NAMALWA (cell line): ENCODE results near the gene IL10RB.
"Not testable (repeated sequence)": the region's sequence is repeated elsewhere in the genome, so short reads cannot be mapped to it uniquely, and the experiment has no call there.

ENCODE experiments used
- DNase-seq: peaks from one replicate; pipeline ENCODE4 v3.0.0-alpha.2; 2015; ENCODE audit warnings: low spot score

The IL10RB gene

DNA sequence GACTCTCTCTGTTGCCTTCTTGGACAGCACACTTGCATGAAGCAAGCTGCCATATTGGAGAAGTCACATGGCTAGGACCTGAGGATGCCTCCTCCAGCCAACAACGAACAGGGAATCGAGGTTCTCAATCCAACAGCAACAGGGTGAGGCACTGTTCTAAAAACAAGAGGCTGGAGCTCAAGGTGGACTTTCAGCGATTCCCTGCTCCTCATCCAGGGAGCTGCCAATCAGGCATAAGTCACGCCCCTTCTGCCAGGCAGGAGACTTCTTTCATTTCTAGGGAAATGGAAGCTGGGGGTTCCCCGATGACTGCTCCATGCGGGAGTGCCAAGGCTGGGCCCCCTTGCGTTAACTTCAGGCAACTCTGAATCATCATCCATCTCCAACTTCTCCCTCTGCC, 35.9 kb downstream of the IL10RB start:
- no peak for DNase-seq

GRCh38 chr21:33302796-33303195, 36.6 kb downstream of the IL10RB start:
- DNase-seq = no peak

GRCh38 chr21:33305344-33305671, 39.1 kb downstream of the IL10RB start:
- no peak for DNase-seq

GRCh38 chr21:33305938-33306337, 39.8 kb downstream of the IL10RB start:
- no peak for DNase-seq

DNA sequence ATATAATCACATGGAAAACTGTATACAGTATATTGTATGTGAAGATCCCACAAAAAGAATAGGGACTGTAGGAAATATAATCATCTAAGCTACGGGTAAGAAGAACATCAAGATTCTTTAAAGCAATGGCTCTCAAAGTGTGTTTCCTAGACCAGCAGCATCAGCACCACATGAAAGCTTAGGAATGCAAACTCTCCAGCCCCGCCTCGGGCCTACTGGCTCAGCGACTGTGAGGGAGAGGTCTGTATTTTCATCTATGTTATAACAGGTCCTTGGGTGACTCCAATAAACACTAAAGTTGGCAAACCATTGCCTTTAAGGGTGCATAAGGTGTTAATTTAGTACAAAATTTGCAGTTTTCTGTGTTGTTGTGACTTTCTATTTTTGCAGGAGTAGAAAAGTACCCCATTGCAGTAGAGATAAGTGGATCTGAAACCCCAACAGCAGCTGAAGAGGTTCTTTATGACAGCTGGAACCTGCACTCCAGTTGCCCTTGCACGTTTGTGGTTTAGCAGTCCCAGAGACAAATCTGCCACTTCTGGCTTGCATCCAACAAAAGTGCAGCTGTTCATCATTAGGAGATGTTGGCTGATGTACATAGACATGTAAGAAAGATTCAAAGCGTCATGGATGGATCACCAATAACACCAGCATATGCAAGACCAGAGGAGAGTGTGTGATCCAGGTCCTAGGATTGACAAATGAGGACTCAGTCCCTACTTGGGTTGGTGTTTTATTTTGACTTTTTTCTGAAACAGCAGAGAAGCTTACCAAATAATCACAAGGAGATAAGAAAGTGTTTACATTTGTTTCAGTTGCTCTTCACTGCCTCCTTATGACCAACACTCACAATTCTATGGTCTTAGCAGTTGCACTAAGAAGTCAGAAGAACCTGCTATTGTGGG, 42.7 kb downstream of the IL10RB start:
- DNase-seq = peak; percentile 99

DNA sequence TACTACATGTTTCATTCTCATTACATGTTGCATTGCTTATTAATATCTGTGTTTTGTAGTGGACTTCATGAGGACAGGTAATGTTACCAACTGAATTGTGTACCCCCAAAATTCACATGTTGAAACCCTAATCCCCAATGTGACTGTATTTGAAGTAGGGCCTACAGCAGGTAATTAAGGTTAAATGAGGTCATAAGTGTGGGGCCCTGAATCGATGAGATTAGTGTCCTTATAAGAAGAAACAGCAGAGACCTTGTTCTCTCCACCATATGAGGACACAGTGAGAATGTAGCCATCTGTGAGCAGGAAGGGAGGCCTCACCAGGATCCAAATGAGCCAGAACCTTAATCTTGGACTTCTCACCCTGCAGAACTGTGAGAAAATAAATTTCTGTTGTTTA, 43.6 kb downstream of the IL10RB start:
- DNase-seq = no peak

- DNase-seq = no peak
Measured at GRCh38 chr21:33312121-33312520, 46.0 kb downstream of the IL10RB start.

GRCh38 chr21:33313183-33313582, 47.0 kb downstream of the IL10RB start:
- peak; percentile 81 for DNase-seq

GRCh38 chr21:33313611-33314010, 47.4 kb downstream of the IL10RB start:
- no peak for DNase-seq

- DNase-seq = no peak
Measured at GRCh38 chr21:33314111-33314510, 47.9 kb downstream of the IL10RB start.

- DNase-seq = no peak
Measured at GRCh38 chr21:33315946-33316710, 50.0 kb downstream of the IL10RB start.

DNA sequence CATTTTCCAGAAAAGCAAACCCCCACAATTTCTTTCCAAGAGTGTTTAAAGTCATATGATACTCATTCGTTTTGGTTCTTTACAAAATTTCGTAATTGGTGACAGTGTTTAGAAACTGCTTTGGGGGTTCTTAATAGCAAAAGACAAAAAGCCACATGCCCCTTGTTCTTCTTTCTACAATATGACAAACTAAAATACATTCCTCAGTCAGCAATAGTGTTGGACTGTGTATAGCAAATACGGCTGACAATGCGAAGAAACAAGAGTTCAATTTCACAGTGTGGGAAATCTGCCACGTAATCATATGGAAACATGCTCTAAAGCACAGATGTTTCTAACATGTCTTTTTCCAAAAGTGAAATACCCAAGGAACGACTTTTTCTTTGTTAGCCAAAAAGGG, 51.0 kb downstream of the IL10RB start:
- no peak for DNase-seq

- no peak for DNase-seq
Measured at GRCh38 chr21:33317786-33318486, 51.8 kb downstream of the IL10RB start.

DNA sequence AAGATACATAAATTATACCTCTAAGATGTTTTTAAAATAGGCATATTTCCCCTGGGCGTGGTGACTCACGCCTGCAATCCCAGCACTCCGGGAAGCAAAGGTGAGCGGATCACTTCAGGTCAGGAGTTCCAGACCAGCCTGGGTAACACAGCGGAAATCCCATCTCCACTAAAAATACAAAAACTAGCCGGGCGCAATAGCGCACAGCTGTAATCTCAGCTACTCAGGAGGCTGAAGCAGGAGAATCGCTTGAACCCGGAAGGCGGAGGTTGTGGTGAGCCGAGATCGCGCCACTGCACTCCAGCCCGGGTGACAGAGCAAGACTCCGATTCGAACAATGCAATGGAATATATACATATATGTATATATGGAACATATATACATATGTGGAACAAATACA, 54.8 kb downstream of the IL10RB start:
- not testable (repeated sequence) for DNase-seq

DNA sequence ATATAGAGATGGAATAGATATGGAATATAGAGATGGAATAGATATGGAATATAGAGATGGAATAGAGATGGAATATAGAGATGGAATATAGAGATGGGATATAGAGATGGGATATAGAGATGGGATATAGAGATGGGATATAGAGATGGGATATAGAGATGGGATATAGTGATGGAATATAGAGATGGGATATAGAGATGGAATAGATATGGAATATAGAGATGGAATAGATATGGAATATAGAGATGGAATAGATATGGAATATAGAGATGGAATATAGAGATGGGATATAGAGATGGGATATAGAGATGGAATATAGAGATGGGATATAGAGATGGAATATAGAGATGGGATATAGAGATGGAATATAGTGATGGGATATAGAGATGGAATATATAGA, 57.4 kb downstream of the IL10RB start:
- DNase-seq = not testable (repeated sequence)

DNA sequence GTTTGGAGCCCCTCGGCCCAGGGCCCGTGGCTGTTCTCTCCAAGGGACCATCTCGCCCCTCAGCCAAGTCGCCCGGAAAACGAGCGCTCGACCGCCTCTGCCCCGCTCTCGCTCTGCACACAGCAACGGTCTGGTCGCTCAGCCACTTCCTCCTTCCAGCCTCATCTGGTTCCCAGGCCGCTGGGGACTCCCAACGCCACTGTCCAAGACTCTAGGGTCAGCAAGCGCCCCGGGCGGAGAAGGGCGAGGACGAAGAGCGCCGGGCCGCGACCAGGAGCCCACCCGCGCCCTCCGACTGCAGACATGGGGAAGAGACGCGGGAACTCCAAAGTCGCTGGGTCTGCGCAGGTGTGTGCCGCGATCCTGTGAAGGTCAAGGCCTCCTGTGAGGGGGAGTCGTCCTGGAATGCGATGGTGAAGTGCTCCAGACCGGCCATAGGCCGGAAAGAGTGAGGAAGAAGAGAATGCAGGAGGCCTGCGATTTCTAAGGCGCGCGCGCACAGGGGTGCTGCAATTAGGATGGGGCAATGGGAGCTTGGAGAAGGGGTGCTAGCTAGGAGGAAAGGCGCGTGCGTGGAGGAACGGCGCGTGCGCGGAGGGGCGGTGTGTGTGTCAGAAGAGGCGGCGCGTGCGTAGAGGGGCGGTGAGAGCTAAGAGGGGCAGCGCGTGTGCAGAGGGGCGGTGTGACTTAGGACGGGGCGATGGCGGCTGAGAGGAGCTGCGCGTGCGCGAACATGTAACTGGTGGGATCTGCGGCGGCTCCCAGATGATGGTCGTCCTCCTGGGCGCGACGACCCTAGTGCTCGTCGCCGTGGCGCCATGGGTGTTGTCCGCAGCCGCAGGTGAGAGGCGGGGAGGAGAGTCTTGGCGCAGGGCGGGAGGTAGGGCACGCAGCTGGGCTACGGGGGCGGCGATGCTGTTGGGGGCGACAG, 58.4 kb downstream of the IL10RB start, which contains the start of gene IFNAR1:
Gene IFNAR1 (plus strand): TSS at position 680 of the 931 bp plus-strand sequence. CDS start 86 bp downstream, at position 766.
- peak; percentile 97 for DNase-seq

DNA sequence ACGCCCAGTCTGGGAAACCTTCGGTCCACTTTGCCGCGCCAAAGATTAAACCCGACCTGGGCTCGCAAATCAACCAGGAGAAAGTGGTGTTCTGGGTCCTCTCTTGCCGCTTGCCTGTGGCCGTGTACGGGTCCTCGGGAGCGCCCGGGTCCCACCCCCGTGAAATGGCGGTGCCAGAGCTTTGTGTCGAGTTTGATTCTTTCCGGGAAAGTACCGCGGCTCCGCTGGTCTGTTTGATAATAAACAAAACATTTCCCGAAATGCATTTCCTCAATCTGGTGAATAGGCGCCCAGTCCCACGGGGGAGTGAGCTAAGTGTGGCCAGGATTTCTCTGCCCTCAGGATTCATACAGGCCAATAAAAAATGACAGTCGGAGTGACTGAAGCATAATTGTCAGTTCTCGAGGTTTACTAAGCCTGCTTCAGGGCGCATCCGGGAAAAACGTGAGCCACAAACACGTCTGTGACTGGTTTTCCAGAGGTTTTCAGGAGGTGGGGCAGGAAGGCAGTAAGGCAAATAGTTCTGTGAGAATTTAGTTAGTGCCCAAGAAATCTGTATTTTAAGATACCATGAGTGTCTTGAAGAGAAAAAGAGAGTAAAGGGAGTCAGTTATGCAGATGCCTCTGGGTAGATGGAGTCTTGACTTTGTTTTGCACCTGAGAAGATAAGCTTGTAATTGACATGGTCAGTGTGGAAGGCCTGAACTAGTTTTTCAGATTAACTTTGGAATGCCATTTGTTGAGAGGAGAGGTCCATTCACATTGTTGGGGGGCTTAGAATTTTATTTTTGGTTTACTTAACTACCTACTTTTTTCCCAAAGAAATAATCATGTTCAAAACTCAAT, 59.3 kb downstream of the IL10RB start:
- DNase-seq = peak; percentile 69

- no peak for DNase-seq
Measured at GRCh38 chr21:33327326-33327725, 61.2 kb downstream of the IL10RB start.

DNA sequence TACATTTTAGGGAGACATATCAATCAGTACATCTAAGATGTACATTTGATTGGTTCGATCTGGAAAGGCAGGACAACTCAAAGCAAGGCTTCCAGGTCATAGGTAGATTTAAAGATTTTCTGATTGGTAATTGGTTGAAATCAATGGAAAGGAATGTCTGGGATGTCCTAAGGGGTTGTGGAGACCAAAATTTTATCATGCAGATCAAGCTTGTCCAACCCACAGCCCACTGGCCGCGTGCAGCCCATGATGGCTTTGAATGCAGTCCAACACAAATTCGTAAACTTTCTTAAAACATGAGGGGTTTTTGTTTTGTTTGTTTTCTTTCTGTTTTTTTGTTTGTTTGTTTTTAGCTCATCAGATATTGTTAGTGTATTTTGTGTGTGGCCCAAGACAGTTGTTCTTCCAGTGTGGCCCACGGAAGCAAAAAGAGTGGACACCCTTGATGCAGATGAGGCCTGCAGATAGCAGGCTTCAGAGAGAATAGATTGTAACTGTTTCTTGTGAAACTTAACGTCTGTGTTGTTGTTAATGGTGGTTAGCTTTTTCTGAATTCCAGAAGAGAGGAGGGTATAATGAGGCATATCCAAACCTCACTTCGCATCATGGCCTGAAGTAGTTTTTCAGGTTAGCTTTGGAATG, 61.7 kb downstream of the IL10RB start:
- no peak for DNase-seq

GRCh38 chr21:33330726-33331125, 64.6 kb downstream of the IL10RB start:
- DNase-seq = no peak
